Common myeloid progenitor, CD34-positive (primary cell): ENCODE data around the gene SNED1.

Experiments used
- CTCF ChIA-PET: fragments of 350-600 bp; sonication (Branson Sonifier 250); formaldehyde crosslinking; loops from one replicate; lab custom pipeline; 2021; ENCODE audit warnings: antibody characterized with exemption; lab: Charles Lee
- POLR2A ChIA-PET: fragments of 350-600 bp; sonication (Branson Sonifier 250); formaldehyde crosslinking; loops from one replicate; lab custom pipeline; 2021; ENCODE audit warnings: antibody characterized with exemption; lab: Charles Lee
- DNase-seq, 3 donors: peaks; one replicate each; pipeline versions ENCODE4 v3.0.0 to v3.0.0-alpha.2; 2013
- H3K27ac ChIP-seq, 2 experiments: 1 replicate in 1 of 2; 2 replicates in 1 of 2; pipeline ENCODE4 v1.7.0; 2013; ENCODE audit warnings: inconsistent platforms in 2 of 2, low read length in 2 of 2, mild to moderate bottlenecking in 2 of 2, low read depth in 1 of 2, moderate library complexity in 1 of 2; ENCODE audit not compliant: severe bottlenecking in 2 of 2, insufficient read depth in 1 of 2, poor library complexity in 1 of 2
- H3K27me3 ChIP-seq, 5 experiments: replicated peaks in 2 of 5; 1 replicate in 3 of 5; 2 replicates in 2 of 5; pipeline versions ENCODE4 v1.6.1 to v1.7.0; 2013; ENCODE audit warnings: low read length in 4 of 5, mild to moderate bottlenecking in 2 of 5, moderate library complexity in 2 of 5, inconsistent platforms in 1 of 5; ENCODE audit not compliant: insufficient read depth in 5 of 5, control insufficient read depth in 4 of 5
- H3K36me3 ChIP-seq, 4 experiments: 1 replicate in 2 of 4; 2 replicates in 2 of 4; pipeline versions ENCODE4 v1.6.1 to v1.7.0; 2013; ENCODE audit warnings: low read length in 3 of 4, control low read depth in 1 of 4, mild to moderate bottlenecking in 1 of 4; ENCODE audit not compliant: control insufficient read depth in 4 of 4, insufficient read depth in 4 of 4
- H3K4me1 ChIP-seq, 4 experiments: 1 replicate in 3 of 4; 2 replicates in 1 of 4; pipeline versions ENCODE4 v1.6.1 to v1.7.1; 2013; ENCODE audit warnings: low read length in 3 of 4, mild to moderate bottlenecking in 3 of 4, control low read depth in 1 of 4, inconsistent platforms in 1 of 4, moderate library complexity in 1 of 4; ENCODE audit not compliant: control insufficient read depth in 4 of 4, insufficient read depth in 4 of 4; ENCODE audit errors: control extremely low read depth in 1 of 4
- H3K4me3 ChIP-seq, 7 experiments: 1 replicate in 4 of 7; 2 replicates in 3 of 7; pipeline versions ENCODE4 v1.5.1 to v1.7.0; 2013; ENCODE audit warnings: mild to moderate bottlenecking in 7 of 7, low read length in 6 of 7, moderate library complexity in 6 of 7, inconsistent platforms in 2 of 7, low read depth in 2 of 7, control low read depth in 1 of 7; ENCODE audit not compliant: insufficient read depth in 4 of 7, control insufficient read depth in 1 of 7; ENCODE audit errors: extremely low read depth in 1 of 7
- H3K9me3 ChIP-seq, 5 experiments: 1 replicate in 4 of 5; 2 replicates in 1 of 5; pipeline versions ENCODE4 v1.6.1 to v1.7.1; 2013; ENCODE audit warnings: low read length in 4 of 5, mild to moderate bottlenecking in 2 of 5, inconsistent platforms in 1 of 5, low read depth in 1 of 5, moderate library complexity in 1 of 5; ENCODE audit not compliant: control insufficient read depth in 4 of 5, insufficient read depth in 2 of 5; ENCODE audit errors: control extremely low read depth in 1 of 5
- WGBS: methylation state at CpG from one replicate; pipeline ENCODE4 v1.1.5; 2013; ENCODE audit not compliant: insufficient coverage; 5-methylcytosine and 5-hydroxymethylcytosine counted together

The SNED1 gene

DNA sequence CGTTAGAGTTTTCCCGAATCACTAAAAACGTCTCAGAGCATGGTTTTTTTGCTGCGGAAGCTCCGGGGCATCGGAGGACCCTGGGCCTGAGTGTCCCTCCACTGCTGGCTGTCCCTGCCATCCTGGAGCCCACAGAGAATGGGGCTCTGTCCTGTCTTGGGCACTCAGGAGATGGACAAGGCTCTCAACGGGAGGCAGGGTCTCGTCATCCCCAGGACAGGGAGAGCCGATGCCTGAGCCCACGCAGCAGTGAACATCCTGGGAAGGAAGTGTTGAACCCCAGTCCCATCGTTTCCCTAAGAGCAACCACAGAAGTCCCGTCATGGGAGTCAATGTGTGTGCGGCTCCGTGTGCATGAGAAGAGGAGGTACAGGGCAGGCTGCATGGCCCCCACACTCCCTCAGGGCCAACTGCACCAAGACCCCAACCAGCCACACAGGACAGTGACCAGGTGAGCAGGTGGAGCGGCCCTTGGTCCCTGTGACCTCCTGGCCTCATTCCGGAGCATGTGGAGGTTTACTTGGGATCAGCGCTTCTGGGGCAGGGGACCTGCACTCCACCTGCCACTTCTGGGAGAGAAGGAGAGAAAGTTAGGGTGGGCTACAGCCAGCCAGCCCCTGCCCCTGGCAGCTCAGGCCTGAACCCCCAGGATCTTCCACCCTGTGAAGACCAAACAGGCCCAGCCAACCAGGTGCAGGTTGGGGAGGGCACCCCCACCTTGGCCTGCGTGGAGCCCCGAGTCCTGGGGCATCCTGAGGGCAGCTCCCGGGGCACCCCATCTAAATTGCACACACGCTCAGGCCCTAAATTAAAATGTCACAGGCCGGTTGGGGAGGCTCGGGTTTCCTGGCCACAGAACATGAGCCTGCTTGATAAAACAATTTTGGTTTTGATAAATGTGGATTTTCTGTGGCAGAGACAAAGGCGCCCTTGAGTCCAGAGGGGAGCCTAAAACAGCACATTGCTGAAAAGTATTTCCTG is 3.1 kb upstream of the SNED1 start:
- CTCF ChIA-PET = interaction anchor here (1.0 kb wide), 1 partner anchor 11 kb away, joined by 3 read pairs; no protein-coding TSS in a partner anchor
- POLR2A ChIA-PET = interaction anchor here (1.2 kb wide), 1 partner anchor 63 kb away, joined by 3 read pairs; no protein-coding TSS in a partner anchor
- Histone ChIP-seq H3K27ac (peak overlapping the region in 1 of 2 experiments; percentile 0), H3K36me3 (no peaks in the 10 kb centered on the region), H3K4me3 (peak overlapping the region in 1 of 7 experiments; percentile 21), H3K4me1 (peaks cover 0 to 67% (median 30%) of the 10 kb centered on the region in 4 experiments), H3K9me3 (no peaks in the 10 kb centered on the region), H3K27me3 (peaks cover 0 to 10% (median 2%) of the 10 kb centered on the region in 5 experiments)
- peak; percentile 61 to 89 (median 79) for DNase-seq
- WGBS = 36% methylated on average over 16 of the region's 24 CpGs

DNA sequence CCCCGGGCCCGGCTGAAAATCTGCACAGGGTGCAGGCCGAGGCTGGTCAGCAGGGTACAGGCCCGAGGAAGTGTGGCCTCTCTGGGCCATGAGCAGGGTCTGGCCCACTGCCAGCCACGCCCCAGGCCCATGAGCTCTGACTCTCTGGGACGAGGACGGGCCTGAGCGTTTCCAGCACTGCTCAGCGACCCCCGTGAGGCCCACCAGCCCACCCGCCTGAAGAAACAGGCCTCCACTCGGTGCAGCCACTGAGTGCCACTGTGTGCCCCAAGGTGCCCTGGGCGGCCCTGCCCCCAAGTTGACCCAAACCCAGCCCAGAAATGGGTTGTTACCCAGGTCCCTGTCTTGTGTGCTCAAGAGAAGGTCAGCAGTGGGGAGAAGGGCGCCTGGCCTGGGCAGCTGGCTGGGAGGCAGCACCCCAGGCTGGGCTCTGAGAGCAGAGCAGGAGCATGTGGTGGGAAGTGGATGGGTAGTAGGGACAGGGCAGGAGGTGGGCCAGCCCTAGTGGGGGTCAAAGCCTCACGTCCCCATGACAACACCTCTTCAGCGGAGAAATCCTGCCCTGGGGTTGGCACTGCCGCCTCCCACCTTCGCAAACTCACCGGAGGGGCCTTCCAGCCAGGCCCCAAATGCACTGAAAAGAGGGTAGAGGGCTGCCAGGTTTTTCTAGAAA is 2.1 kb upstream of the SNED1 start:
- ChIA-PET CTCF (no interaction called here), POLR2A (interaction anchor here (1.2 kb wide), 1 partner anchor 62 kb away, joined by 3 read pairs; no protein-coding TSS in a partner anchor)
- H3K36me3 ChIP-seq = no peaks in the 10 kb centered on the region
- 24% methylated on average over 13 of the region's 19 CpGs for WGBS
- H3K27ac ChIP-seq = no peak overlapping the region
- no peak for DNase-seq
- peaks cover 0 to 15% (median 2%) of the 10 kb centered on the region in 5 experiments for H3K27me3 ChIP-seq
- H3K4me3 ChIP-seq = peak overlapping the region in 2 of 7 experiments; percentile 21 to 33
- no peaks in the 10 kb centered on the region for H3K9me3 ChIP-seq
- peaks cover 0 to 73% (median 30%) of the 10 kb centered on the region in 4 experiments for H3K4me1 ChIP-seq

DNA sequence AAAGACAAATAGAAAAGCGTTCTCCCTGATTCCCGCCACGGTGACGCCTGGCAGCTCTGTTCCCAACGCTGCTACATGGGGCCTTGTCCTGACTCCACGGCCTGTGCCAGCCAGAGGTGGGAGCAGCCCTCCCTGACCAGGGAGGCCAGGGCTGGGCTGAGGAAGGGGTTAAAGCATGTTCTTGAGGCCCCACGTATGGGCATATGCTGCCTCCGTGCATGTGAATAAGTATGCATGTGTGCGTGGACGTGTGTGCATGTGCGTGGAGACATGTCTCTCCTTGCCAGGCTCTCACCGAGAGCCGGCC is 1.6 kb upstream of the SNED1 start:
- Histone ChIP-seq H3K4me3 (peak overlapping the region in 1 of 7 experiments; percentile 28), H3K9me3 (no peaks in the 10 kb centered on the region), H3K4me1 (peaks cover 0 to 73% (median 30%) of the 10 kb centered on the region in 4 experiments), H3K27me3 (peaks cover 0 to 15% (median 2%) of the 10 kb centered on the region in 5 experiments), H3K27ac (no peak overlapping the region), H3K36me3 (no peaks in the 10 kb centered on the region)
- 82% methylated on average over 12 of the region's 13 CpGs for WGBS
- POLR2A ChIA-PET = no interaction called here
- CTCF ChIA-PET = no interaction called here
- DNase-seq = no peak

GRCh38 chr2:240997141-240997855 is 1.1 kb upstream of the SNED1 start:
- CTCF ChIA-PET = no interaction called here
- Histone ChIP-seq H3K36me3 (no peaks in the 10 kb centered on the region), H3K4me3 (peak overlapping the region in 1 of 7 experiments; percentile 78), H3K9me3 (no peaks in the 10 kb centered on the region), H3K4me1 (peaks cover 0 to 73% (median 30%) of the 10 kb centered on the region in 4 experiments), H3K27ac (no peak overlapping the region), H3K27me3 (peaks cover 0 to 15% (median 2%) of the 10 kb centered on the region in 5 experiments)
- 46% methylated on average over 12 of the region's 16 CpGs for WGBS
- no peak for DNase-seq
- POLR2A ChIA-PET = no interaction called here

DNA sequence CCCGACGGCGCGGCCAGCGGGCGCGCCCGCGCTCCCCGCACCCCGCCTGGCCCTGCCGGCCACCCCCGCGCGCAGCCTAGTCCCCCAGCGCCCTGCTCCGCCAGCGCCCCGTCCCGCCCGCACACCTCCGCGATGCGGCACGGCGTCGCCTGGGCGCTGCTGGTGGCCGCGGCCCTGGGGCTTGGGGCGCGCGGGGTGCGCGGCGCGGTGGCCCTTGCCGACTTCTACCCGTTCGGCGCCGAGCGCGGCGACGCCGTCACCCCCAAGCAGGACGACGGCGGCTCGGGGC is 232 bp downstream of the SNED1 start:
- no peak overlapping the region for H3K27ac ChIP-seq
- H3K4me3 ChIP-seq = peak overlapping the region in 6 of 7 experiments; percentile 28 to 78 (median 56)
- ChIA-PET CTCF (interaction anchor here (0.7 to 1.0 kb wide), 2 partner anchors 15 to 84 kb away, joined by 3 read pairs; no protein-coding TSS in a partner anchor), POLR2A (no interaction called here)
- H3K9me3 ChIP-seq = peaks cover 0 to 6% (median 5%) of the 10 kb centered on the region in 5 experiments
- under 1% methylated on average over 48 of the region's 51 CpGs for WGBS
- H3K4me1 ChIP-seq = peaks cover 0 to 61% (median 27%) of the 10 kb centered on the region in 4 experiments
- peak in 2 of 3 donors; percentile 45 to 58 for DNase-seq
- peaks cover 0 to 15% (median 2%) of the 10 kb centered on the region in 5 experiments for H3K27me3 ChIP-seq
- H3K36me3 ChIP-seq = peaks cover 0 to 5% (median 0%) of the 10 kb centered on the region in 4 experiments

DNA sequence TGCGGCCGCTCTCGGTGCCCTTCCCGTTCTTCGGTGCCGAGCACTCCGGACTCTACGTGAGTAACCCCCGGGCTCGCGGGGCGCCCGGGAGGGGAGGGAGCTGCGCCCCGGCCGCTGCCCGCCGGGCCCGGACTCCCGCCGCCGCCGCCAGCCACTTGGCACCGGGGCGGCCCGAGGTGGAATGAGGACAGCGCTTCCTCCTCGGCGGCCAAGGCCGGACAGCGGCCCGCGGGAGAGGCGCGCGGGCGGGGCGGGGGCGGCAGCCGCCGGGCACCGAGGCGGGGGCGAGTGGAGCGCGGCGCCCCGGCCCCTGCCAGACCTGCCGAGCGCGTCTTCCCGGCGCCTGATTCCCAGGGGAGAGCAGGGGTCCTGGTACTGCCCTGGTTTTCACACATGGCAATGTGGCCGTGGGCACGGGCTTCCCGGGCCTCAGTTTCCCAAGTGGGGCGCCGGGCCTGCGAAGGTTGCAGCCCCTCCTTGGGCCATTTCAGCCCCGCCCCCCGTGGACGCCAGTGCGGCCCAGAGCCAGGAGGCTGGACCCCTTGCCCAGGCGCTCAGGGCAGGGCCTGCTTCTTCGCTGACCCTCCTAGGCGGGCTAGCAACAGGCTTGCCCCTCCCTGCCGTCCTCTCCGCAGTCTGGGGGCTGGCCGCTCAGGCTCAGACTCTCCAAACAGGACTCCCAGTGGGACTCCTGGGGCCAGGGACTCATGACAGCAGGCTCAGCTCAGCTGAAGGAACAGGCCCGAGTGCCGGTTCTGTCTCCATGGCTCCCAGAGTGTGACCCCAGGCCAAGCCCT is 775 bp downstream of the SNED1 start:
- CTCF ChIA-PET = no interaction called here

More for the DNA sequence above, 775 bp downstream of the SNED1 start:
- POLR2A ChIA-PET = no interaction called here
- WGBS = 13% methylated on average over 50 of the region's 71 CpGs
- peaks cover 0 to 59% (median 27%) of the 10 kb centered on the region in 4 experiments for H3K4me1 ChIP-seq
- peak overlapping the region in 6 of 7 experiments; percentile 28 to 78 (median 42) for H3K4me3 ChIP-seq
- no peak for DNase-seq
- H3K27me3 ChIP-seq = peaks cover 0 to 15% (median 0%) of the 10 kb centered on the region in 5 experiments
- peaks cover 0 to 12% (median 7%) of the 10 kb centered on the region in 5 experiments for H3K9me3 ChIP-seq
- H3K36me3 ChIP-seq = peaks cover 0 to 9% (median 0%) of the 10 kb centered on the region in 4 experiments
- no peak overlapping the region for H3K27ac ChIP-seq
